ENCODE measurements around the gene DHTKD1.
A peak's percentile ranks its signal among the peaks of the same experiment; 100 is the strongest.
"Not testable (repeated sequence)": the region's sequence is repeated elsewhere in the genome, so short reads cannot be mapped to it uniquely, and the experiment has no call there.

Gene DHTKD1

DNA sequence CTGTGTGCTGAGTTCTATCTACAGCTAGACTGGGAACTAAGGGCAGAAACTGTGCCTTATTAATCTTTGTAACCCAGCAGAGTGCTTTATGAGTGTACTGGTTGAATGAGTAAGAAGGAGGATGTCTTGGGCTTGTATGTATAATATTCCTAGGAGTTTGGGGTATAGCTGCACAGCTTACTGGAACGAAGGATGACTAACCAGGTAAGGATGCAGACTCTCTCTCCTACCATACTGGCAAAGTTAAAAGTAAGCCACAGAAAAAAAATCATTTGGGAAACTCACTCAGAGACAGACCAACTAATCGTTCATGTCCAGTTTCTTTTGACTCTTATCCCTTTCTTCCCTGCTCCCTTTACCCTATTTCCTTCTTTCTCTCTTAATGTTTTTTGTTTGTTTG lies 1.4 kb upstream of the DHTKD1 start:
- no peak for DNase-seq (ENCODE audit: low read depth in 2 of 2)

DNA sequence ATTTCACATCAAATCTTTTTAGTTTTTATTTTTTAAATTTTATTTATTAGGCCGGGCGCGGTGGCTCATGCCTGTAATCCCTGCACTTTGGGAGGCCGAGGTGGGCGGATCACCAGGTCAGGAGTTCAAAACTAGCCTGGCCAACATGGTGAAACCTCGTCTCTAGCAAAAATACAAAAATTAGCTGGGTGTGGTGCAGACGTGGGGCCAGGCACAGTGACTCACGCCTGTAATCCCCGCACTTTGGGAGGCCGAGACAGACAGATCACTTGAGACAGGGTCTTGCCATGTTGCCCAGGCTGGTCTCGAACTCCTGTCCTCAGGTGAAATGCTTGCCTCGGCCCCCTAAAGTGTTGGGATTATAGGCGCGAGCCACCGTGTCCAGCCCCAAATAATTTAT lies 2.7 kb downstream of the DHTKD1 start:
- DNase-seq (ENCODE audit: low read depth in 2 of 2), result not testable (repeated sequence)

DNA sequence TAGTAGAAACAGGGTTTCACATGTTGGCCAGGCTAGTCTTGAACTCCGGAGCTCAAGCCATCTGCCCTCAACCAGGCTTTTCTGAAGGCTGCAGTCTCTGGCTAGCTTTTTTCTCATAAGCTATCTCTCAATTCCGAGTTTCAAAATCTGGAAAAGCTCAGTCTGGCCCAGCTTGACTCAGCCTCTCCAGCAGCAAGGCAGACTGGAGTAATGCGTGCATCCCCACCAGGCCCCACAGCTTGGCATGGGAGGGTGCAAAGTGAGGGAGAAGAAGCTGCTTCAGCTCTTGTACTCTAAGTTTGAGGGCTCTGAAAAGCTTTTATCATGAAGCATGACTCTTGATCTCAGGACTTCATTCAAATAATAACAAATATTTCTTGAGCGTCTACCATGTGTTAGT lies 4.8 kb downstream of the DHTKD1 start:
- no peak for DNase-seq (ENCODE audit: low read depth in 2 of 2)

DNA sequence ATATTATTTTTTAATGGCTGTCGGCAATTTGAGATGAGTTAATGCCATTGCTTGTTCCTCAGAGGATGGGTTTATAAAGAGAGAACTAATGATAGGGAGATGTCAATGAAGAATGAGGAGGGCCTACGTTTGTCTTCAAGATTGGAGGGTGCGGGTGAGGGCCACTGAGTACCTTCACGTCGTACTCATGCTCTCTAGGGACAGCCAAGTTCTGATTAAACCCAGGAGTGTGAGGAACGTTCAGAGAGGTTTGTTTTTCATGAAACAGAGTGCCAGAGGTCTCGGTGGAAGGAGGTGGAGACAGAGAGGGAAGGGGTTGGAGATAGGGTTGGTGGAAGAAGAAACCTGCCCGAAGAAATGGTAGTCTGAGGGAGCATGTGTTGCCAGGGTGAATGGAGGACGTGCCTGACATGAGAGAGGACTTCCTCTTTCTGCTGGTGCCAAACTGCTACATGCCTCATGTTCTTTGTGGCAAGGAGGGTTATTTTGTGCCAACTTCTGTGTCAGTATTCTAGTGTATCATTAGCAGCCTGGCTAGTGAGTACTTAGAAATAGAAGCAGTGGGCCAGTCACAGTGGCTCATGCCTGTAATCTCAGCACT lies 8.9 kb downstream of the DHTKD1 start:
- no peak for DNase-seq (ENCODE audit: low read depth in 2 of 2)

DNA sequence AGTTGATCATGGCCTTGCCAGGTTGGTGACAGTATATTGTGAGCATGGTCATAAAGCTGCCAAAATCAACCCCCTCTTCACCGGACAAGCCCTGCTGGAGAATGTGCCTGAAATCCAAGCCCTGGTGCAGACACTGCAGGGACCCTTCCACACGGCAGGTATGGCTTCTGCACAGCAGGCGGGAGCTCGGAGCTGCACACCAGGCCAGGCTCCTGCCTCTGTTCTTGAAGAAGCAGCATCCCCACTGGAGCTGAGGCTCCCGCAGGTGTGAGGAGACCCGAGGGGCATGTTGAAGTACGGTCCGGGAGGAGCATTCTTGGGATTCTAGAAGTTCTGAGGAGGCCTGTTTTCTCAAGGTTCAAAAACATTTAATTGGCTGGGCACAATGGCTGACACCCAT lies 12.7 kb downstream of the DHTKD1 start:
- DNase-seq (ENCODE audit: low read depth in 2 of 2), result no peak

DNA sequence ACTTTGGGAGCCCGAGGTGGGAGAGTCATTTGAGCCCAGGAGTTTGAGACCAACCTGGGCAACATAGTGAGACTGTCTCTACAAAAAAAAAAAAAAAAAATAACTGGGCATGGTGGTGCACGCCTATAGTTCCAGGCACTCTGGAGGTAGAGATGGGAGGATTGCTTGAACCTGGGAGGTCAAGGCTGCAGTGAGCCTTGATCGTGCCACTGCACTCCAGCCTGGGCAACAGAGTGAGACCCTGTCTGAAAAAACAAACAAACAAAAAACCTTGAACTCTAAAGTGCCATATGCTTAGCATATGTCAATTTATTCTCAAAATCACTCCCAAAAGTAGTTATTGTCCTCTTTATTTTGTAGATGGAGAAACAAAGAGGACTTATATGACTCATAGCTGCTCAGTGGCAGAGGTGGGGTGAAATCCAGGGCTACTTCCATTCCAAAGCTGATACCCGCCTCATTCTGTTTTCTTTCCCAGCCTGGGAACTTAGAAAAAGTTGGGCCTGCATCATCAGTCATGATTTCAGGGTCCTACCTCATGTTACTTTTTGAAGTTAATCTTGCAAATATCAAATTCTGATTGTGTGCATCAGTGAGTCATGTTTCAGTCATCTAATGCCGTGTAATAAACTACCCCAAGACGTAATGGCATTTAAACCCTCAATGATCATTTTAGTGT lies 13.3 kb downstream of the DHTKD1 start:
- no peak for DNase-seq (ENCODE audit: low read depth in 2 of 2)

DNA sequence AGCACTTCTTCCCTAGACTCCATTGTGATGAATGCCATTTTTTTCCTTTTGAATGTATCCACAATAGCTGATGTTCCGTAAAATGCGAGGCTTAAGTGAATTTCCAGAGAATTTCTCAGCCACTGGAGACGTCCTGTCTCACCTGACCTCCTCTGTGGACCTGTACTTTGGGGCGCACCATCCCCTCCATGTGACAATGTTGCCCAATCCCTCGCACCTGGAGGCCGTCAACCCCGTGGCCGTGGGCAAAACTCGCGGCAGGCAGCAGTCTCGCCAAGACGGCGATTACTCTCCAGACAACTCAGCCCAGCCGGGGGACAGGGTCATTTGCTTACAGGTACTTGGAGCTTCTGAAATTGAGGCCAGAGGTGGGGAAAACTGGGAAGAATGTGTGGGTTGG lies 20.2 kb downstream of the DHTKD1 start:
- no peak for DNase-seq (ENCODE audit: low read depth in 2 of 2)

DNA sequence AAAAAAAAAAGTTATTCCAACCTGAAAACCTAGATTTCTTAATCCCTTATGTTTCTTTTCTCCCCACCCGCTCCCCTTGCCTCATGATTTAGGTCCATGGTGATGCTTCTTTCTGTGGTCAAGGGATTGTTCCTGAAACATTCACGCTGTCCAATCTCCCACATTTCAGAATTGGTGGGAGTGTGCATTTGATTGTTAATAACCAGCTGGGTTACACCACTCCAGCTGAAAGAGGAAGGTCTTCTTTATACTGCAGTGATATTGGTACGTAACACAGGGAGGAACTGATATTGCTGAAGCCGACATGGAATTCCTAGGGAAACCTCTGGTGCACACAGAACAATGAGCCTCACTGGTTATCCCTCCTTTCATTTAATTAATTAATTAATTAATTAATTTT lies 22.7 kb downstream of the DHTKD1 start:
- no peak for DNase-seq (ENCODE audit: low read depth in 2 of 2)

DNA sequence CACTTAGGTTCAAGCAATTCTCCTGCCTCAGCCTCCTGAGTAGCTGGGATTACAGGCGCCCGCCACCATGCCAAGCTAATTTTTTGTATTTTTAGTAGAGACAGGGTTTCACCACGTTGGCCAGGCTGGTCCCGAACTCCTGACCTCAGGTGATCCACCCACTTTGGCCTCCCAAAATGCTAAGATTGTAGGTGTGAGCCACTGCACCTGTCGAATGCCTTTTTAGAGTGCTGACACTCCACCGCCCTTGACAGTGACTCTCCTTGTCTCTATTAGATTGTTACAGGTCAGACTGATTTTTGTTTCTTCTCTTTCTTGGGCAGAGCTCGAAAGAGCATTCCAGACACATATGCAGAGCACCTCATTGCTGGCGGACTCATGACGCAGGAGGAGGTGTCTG lies 28.6 kb downstream of the DHTKD1 start:
- DNase-seq (ENCODE audit: low read depth in 2 of 2), result not testable (repeated sequence)

DNA sequence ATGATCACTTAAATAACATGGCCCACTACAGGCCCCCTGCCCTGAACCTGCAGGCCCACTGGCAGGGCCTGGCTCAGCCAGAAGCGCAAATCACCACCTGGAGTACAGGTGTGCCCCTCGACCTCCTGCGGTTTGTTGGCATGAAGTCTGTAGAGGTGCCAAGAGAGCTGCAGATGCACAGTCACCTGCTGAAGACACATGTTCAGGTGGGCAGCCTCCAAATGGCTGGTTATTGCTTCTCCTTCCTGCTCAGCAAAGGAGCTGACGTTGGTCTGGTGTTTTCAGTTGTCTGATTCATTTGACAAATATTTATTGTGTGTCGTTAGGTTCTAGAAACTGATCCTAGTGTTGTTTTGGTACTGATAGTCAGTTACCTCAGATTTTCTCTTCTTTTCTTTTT lies 29.0 kb downstream of the DHTKD1 start:
- DNase-seq (ENCODE audit: low read depth in 2 of 2), result no peak

DNA sequence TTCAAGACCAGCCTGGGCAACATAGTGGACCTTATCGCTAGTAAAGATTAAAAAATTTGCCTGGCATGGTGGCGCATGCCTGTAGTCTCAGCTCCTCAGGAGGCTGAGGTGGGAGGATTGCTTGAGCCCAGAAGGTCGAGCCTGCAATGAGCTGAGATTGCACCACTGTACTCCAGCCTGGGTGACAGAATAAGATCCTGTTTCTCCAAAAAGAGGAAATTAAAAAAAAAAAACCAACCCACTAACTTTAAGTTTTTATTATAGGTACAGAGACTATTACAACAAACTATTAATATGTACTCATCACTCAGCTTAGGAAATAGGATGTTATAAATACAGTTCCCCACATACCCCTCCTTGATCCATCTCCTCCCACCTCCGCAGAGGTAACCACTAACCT lies 30.2 kb downstream of the DHTKD1 start:
- no peak for DNase-seq (ENCODE audit: low read depth in 2 of 2)

DNA sequence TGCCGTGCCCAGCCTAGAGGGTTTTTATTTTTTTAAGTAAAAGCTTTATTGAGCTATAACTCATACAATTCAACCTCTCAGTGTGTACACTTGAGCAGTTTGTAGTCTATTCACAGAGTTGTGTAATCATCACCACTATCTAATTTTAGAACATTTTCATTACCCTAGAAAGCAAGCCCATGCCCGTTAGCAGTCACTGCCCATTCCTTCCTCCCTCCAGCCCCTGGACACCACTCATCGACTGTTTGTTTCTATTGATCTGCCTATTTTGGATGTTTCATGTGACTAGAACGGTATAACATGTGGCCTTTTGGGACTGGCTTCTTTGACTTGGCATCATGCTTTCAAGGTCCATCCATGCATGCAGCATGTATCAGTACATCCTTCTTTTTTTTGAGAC lies 35.0 kb downstream of the DHTKD1 start:
- no peak for DNase-seq (ENCODE audit: low read depth in 2 of 2)

DNA sequence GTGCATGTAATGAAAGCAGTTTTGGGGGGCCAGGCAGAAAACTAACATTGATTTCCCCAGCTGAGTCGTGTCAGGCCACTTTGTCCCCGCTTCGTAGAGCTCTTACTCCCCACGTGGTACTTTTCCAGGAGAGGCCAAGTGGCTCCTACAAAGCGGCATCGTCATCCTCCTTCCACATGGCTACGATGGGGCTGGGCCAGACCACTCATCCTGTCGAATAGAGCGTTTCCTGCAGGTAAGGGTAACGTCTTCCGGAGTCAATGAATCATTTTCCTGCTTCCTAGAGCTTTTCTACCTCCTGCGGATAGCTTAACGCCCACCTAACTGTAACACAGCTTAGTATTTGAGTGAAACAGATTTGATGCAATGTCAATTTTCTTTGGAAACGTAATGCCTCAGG lies 39.0 kb downstream of the DHTKD1 start:
- no peak for DNase-seq (ENCODE audit: low read depth in 2 of 2)

DNA sequence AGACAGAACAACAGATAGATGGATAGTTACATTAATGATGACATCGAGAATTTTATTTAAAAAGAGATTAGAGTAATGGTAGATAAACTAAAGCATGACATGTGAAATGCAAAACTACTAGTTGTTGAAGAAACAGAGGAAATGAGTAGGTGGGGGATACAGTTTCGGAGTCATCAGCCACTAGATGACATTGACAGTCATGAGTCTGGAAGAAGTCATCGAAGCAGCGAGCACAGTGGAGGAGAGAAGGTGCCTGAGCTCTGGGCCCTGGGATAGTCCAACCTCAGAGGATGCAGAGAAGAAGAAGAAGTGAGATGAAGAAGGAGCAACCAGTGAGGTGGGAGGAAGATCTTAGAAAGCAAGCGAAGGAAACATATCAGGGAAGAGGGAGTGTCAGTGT lies 40.5 kb downstream of the DHTKD1 start:
- no peak for DNase-seq (ENCODE audit: low read depth in 2 of 2)

DNA sequence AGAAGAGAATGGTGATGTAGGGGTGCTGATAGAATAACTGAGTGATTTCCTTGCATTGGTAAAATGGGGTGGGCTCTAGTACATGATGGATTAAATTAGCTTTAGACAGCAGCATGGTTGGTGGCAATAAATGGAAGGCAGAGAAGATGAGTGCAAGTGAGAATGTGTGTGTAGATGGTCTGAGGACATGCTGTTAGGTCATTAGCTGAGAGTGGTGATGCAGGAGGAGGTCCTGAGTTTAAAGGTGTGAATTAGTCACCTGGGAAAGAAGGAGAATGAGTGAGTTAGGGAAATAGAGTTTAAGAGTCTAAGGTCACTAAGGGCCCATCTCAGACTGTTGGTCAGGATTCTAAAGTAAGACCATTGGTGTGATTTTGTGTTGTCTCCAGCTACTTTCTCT lies 42.8 kb downstream of the DHTKD1 start:
- DNase-seq (ENCODE audit: low read depth in 2 of 2), result no peak

DNA sequence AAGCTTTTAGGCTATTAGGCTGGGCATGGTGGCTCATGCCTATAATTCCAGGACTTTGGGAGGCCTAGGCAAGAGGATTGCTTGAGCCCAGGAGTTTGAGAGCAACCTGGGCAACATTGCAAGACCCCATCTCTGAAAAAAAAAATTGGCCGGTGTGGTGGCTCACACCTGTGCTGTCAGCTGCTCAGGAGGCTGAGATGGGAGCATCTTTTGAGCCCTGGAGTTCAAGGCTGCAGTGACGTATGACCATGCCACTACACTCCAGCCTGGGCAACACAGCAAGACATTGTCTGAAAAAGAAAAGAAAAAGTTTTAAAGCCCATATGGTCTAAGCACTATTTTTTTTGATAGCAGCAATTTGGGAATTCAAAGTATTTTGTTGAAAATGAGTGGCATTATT lies 44.9 kb downstream of the DHTKD1 start:
- DNase-seq (ENCODE audit: low read depth in 2 of 2), result no peak

DNA sequence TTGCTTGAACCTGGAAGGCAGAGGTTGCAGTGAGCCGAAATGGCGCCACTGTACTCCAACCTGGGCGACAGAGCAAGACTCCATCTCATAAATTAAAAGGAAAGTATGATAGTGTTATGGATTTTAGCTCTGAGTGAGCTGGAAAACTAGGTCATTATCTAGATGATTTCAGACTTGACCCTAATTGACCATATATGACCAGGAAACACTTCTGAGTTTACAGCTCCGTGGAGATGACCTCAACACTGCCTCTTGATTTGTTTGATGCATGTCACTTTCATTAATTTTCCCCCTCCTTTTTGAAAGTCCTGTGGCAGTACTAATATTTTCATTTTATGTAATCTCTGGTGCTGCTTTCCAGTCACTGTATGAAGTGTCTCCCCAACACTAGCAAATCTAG lies 52.9 kb downstream of the DHTKD1 start:
- DNase-seq (ENCODE audit: low read depth in 2 of 2), result no peak

DNA sequence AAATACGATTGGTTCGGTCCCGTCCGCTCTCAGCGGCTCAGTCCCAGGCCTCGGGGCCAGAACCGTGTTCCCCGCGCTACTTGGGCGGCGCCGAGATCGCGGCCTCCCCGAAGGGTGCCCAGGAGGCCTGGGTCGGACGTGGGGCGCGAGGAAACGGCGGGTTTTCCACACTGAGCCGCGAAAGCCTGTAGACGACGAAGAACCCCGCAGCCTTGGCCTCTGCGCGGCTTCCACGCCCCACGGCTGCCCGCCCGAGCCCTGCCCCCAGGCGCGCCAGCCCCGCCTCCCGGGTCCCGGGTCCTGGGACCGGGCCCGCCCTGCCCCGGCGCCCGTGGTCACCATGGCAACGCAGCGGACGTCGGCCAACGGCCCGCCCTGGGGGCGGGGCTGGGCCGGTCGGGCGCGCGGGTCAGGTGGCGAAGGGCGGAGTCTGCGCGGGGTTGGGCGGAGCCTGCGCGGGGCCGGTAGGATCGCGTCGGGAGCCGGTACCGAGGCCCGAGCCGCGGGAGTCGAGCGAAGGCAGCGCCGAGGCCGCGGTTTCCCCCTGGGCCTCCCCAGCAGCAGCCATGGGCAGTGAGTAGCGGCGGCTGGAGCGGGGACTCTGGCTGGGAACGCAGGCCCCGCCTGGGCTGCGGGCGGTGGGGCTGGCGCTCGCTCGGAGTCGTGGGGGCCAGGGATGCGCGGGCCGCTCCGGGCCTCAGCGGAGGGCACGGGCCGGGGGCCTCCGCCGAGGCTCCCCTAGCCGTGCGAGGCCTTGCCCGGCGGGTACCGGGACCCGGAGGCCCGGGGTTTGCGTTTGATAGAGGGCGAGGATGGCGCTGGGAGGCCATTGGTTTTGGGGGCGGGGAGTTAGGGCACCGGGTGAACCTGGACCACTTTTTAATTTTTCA lies 60.7 kb downstream of the DHTKD1 start, which contains the start of gene SEC61A2:
Gene SEC61A2, plus strand, starts transcription at position 456 of the 890 bp plus-strand sequence. Its CDS starts 111 bp downstream, at position 567.
- DNase-seq (ENCODE audit: low read depth in 2 of 2), result peak; percentile 90 to 96

DNA sequence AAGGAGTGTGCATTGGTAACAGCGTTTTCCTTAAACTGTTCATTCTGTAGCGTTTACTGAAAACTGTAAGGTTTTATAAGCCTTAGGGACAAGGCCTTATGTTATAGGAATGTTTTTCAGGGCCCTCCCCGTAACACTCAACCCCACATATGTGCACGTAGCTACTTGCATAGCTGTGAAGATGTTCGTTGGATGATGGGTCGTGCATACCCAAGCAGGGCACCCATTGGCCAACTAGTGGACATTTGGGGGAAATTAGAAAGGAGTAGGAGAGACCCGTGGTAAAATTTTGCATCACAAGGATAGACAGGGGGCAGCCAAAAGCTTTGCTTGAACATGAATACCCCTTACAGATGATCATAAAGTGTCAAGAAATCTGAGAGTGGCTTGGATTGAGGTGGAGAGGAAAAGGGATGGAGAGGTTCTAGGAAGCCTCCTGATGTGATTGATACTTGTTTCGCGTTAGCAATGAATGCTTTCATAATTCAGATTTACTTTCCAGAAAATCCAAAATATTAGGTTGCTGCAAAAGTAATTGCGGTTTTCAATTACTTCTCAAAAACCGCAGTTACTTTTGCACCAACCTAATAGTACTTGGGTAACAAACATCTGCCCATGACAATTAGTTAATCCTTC lies 61.6 kb downstream of the DHTKD1 start:
- DNase-seq (ENCODE audit: low read depth in 2 of 2), result no peak

DNA sequence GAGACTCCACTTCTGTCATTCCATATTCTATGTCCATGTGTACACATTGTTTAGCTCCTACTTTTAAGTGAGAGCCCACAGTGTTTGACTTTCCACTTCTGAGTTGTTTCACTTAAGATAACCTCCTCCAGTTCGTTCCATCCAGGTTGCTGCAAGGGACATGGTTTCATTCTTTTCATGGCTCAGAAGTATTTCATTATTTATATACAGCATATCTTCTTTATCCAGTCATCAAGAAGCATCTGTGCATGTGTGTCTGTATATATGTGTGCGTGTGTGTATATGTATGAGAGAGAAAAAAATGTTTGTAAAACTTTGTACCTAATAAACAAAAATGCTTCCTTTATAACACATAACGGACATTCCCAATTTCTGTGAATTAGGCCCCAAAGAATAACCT lies 66.9 kb downstream of the DHTKD1 start:
- no peak for DNase-seq (ENCODE audit: low read depth in 2 of 2)

DNA sequence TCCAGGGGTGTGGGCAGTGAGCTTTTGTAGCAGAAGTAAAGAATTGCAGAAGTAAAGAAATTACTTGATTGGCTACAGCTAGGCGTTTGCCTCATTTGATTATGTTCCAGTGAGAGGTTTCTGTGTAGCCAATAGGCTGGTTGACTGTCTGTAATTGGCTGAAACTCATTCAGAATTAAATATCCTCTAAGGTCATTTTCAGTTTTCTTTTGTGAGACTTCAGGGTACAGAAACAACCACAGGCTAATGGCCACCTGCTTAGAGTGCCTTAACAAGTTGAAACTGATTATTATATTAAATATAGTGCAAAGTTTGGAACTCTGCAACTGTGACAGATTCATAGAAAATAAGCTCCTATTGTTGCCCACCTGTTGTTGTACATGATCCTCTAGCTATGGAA lies 71.3 kb downstream of the DHTKD1 start:
- no peak for DNase-seq (ENCODE audit: low read depth in 2 of 2)

DNA sequence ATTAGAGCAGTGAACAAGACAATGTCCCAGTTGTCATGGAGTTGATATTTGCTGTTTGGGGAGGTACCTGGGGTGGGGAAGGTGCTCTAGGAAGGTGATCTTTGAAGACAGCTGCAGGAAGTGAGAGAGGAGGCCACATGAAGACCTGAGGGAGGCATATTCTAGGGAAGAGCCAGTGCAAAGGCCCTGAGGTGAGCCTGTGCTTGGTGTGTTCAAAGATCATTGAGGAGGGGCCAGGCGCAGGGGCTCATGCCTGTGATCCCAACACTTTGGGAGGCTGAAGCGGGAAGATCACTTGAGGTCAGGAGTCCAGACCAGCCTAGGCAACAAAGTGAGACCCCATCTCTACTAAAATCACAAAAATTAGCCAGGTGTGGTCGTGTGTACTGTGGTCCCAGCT lies 75.8 kb downstream of the DHTKD1 start:
- DNase-seq (ENCODE audit: low read depth in 2 of 2), result no peak
